ENCODE measurements around the gene DLEC1. TPM values are rescaled to one million over a fixed set of nuclear protein-coding genes. Genes with fewer than 3 reads are reported as not detected.

Gene DLEC1
- total and polyA plus RNA-seq, 4 donors = 0.25 to 0.69 (median 0.42) TPM

DNA sequence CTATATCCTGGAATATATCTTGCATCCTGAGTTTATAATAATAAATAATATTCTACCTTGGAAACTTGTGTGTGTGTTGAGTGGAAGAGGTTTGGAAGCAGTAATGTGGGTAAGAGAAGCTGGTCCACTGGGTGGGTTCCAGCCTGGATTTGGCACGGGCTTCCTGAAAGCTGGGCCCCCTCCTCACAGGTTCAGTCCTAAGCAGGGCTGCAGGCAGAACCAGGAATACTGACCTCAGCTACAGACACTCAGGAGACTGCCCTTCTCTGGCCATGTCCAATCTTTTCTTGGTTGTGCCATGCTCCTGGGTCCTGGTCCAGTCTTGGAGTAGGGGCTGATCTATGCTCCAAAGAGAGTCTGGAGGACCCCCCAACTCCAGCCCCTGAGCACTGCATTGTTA lies 104.0 kb downstream of the DLEC1 start:
- Histone ChIP-seq H3K27me3 (ENCODE audit: control insufficient read depth in 1 of 2, insufficient read depth in 2 of 2, low read length in 1 of 2) (no peaks in the 10 kb centered on the region), H3K27ac (ENCODE audit: low read depth in 1 of 2, low read length in 2 of 2) (no peak overlapping the region), H3K9me3 (ENCODE audit: control insufficient read depth, low read length) (peaks cover 3% of the 10 kb centered on the region), H3K4me3 (ENCODE audit: low read length in 2 of 2) (no peak overlapping the region), H3K36me3 (ENCODE audit: control insufficient read depth in 1 of 2, insufficient read depth in 2 of 2, low read length in 1 of 2) (peaks cover 0 to 2% of the 10 kb centered on the region in 2 donors), H3K4me1 (ENCODE audit: control insufficient read depth in 1 of 2, insufficient read depth in 2 of 2, low read length in 2 of 2) (no peaks in the 10 kb centered on the region)
- intact Hi-C loops (cut with DNase I) = no loop called here
- DNase-seq (no peak), ATAC-seq (ENCODE audit: low FRiP score) (no peak)
- WGBS, 2 donors = 78 to 93% methylated on average over 1 of the region's 1 CpG

GRCh38 chr3:38143511-38143910 lies 104.5 kb downstream of the DLEC1 start:
- intact Hi-C loops (cut with DNase I) = no loop called here
- H3K27ac ChIP-seq (ENCODE audit: low read depth in 1 of 2, low read length in 2 of 2) = no peak overlapping the region
- 51 to 66% methylated on average over 2 to 3 of the region's 3 CpGs for WGBS, 2 donors
- H3K4me1 ChIP-seq (ENCODE audit: control insufficient read depth in 1 of 2, insufficient read depth in 2 of 2, low read length in 2 of 2) = no peaks in the 10 kb centered on the region
- no peak for ATAC-seq (ENCODE audit: low FRiP score)
- peaks cover 0 to 2% of the 10 kb centered on the region in 2 donors for H3K36me3 ChIP-seq (ENCODE audit: control insufficient read depth in 1 of 2, insufficient read depth in 2 of 2, low read length in 1 of 2)
- H3K4me3 ChIP-seq (ENCODE audit: low read length in 2 of 2) = no peak overlapping the region
- peaks cover 3% of the 10 kb centered on the region for H3K9me3 ChIP-seq (ENCODE audit: control insufficient read depth, low read length)
- H3K27me3 ChIP-seq (ENCODE audit: control insufficient read depth in 1 of 2, insufficient read depth in 2 of 2, low read length in 1 of 2) = no peaks in the 10 kb centered on the region
- DNase-seq = no peak

DNA sequence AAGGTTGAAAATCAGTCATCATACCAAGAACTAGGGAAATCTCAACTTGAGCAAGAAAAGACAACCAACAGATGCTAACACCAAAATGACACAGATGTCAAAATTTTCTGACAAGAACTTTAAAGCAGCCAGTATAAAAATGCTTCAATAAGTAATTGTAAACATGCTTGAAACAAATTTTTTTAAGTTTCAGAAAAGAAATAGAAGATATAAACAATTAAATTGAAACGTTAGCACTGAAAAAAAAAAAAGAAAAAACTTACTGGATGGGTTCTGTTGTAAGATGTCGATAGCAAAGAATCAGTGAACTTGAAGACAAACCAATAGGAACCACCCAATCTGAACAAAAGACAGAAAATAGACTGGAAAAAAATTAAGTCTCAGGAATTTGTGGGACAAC lies 107.5 kb downstream of the DLEC1 start:
- Histone ChIP-seq H3K4me3 (ENCODE audit: low read length in 2 of 2) (no peak overlapping the region), H3K4me1 (ENCODE audit: control insufficient read depth in 1 of 2, insufficient read depth in 2 of 2, low read length in 2 of 2) (no peaks in the 10 kb centered on the region), H3K36me3 (ENCODE audit: control insufficient read depth in 1 of 2, insufficient read depth in 2 of 2, low read length in 1 of 2) (peaks cover 0 to 2% of the 10 kb centered on the region in 2 donors), H3K9me3 (ENCODE audit: control insufficient read depth, low read length) (peaks cover 3% of the 10 kb centered on the region), H3K27ac (ENCODE audit: low read depth in 1 of 2, low read length in 2 of 2) (no peak overlapping the region), H3K27me3 (ENCODE audit: control insufficient read depth in 1 of 2, insufficient read depth in 2 of 2, low read length in 1 of 2) (no peaks in the 10 kb centered on the region)
- ATAC-seq (ENCODE audit: low FRiP score) (no peak), DNase-seq (no peak)
- WGBS, 2 donors = 82 to 88% methylated on average over 2 of the region's 2 CpGs
- intact Hi-C loops (cut with DNase I) = no loop called here

DNA sequence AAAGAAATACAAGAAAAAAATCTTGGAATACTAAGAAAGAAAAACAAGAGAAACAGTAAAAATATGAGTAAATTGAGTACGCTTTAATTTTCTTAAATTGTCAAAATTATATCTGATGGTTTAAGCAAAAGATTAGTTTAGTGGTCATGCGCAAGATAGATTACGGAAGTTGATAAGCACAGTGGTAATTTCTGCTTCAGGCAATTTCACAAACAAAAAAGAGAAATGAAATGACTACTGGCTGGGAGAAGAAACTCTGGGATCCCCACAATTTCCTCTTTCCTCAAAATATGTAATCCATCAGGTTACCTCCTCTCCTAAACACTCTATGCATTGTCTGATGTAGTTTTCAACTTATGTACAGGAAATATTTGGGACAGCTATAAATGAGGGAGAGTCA lies 108.4 kb downstream of the DLEC1 start:
- Histone ChIP-seq H3K4me3 (ENCODE audit: low read length in 2 of 2) (no peak overlapping the region), H3K36me3 (ENCODE audit: control insufficient read depth in 1 of 2, insufficient read depth in 2 of 2, low read length in 1 of 2) (no peaks in the 10 kb centered on the region), H3K27ac (ENCODE audit: low read depth in 1 of 2, low read length in 2 of 2) (no peak overlapping the region), H3K27me3 (ENCODE audit: control insufficient read depth in 1 of 2, insufficient read depth in 2 of 2, low read length in 1 of 2) (no peaks in the 10 kb centered on the region), H3K9me3 (ENCODE audit: control insufficient read depth, low read length) (peaks cover 3% of the 10 kb centered on the region), H3K4me1 (ENCODE audit: control insufficient read depth in 1 of 2, insufficient read depth in 2 of 2, low read length in 2 of 2) (no peaks in the 10 kb centered on the region)
- no peak for ATAC-seq (ENCODE audit: low FRiP score)
- intact Hi-C loops (cut with DNase I) = no loop called here
- DNase-seq = no peak
- 93 to 96% methylated on average over 3 of the region's 3 CpGs for WGBS, 2 donors

DNA sequence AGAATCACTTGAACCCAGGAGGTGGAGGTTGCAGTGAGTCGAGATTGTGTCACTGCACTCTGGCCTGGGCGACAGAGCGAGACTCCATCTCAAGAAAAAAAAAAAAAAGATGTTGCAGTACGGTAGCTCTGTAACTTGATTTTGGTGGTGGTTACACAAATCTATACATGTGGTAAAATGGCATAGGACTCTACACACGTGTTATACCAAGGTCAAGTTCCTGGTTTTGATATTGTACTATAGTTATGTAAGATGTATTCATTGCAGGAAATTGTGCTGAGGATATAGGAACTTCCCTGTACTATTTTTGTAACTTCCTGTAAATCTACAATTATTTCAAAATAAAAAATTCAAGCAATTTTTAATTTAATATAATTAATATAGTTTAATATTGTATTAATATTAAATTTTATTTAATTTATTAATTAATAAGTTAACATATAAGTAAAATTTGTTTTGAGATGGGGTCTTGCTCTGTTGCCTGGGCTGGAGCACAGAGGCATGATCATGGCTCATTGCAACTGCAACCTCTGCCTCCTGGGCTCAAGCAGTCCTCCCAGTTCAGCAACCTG lies 109.4 kb downstream of the DLEC1 start:
- Histone ChIP-seq H3K36me3 (ENCODE audit: control insufficient read depth in 1 of 2, insufficient read depth in 2 of 2, low read length in 1 of 2) (no peaks in the 10 kb centered on the region), H3K27me3 (ENCODE audit: control insufficient read depth in 1 of 2, insufficient read depth in 2 of 2, low read length in 1 of 2) (no peaks in the 10 kb centered on the region), H3K4me1 (ENCODE audit: control insufficient read depth in 1 of 2, insufficient read depth in 2 of 2, low read length in 2 of 2) (no peaks in the 10 kb centered on the region), H3K4me3 (ENCODE audit: low read length in 2 of 2) (no peak overlapping the region), H3K27ac (ENCODE audit: low read depth in 1 of 2, low read length in 2 of 2) (no peak overlapping the region), H3K9me3 (ENCODE audit: control insufficient read depth, low read length) (peaks cover 3% of the 10 kb centered on the region)
- DNase-seq = no peak
- ATAC-seq (ENCODE audit: low FRiP score) = no peak
- 78 to 80% methylated on average over 5 of the region's 5 CpGs for WGBS, 2 donors
- intact Hi-C loops (cut with DNase I) = no loop called here

- ATAC-seq (ENCODE audit: low FRiP score) = no peak
Observed at GRCh38 chr3:38149708-38150107, 110.7 kb downstream of the DLEC1 start.

GRCh38 chr3:38150780-38151528 lies 111.9 kb downstream of the DLEC1 start:
- WGBS, 2 donors = 69 to 73% methylated on average over 3 of the region's 3 CpGs
- H3K4me3 ChIP-seq (ENCODE audit: low read length in 2 of 2) = no peak overlapping the region
- no peaks in the 10 kb centered on the region for H3K4me1 ChIP-seq (ENCODE audit: control insufficient read depth in 1 of 2, insufficient read depth in 2 of 2, low read length in 2 of 2)
- no peak for ATAC-seq (ENCODE audit: low FRiP score)
- H3K36me3 ChIP-seq (ENCODE audit: control insufficient read depth in 1 of 2, insufficient read depth in 2 of 2, low read length in 1 of 2) = no peaks in the 10 kb centered on the region
- H3K9me3 ChIP-seq (ENCODE audit: control insufficient read depth, low read length) = peaks cover 3% of the 10 kb centered on the region
- H3K27ac ChIP-seq (ENCODE audit: low read depth in 1 of 2, low read length in 2 of 2) = no peak overlapping the region
- DNase-seq = no peak
- intact Hi-C loops (cut with DNase I) = no loop called here
- H3K27me3 ChIP-seq (ENCODE audit: control insufficient read depth in 1 of 2, insufficient read depth in 2 of 2, low read length in 1 of 2) = no peaks in the 10 kb centered on the region

More at GRCh38 chr3:38149708-38150107, 110.7 kb downstream of the DLEC1 start:
- intact Hi-C loops (cut with DNase I) = no loop called here
- Histone ChIP-seq H3K36me3 (ENCODE audit: control insufficient read depth in 1 of 2, insufficient read depth in 2 of 2, low read length in 1 of 2) (no peaks in the 10 kb centered on the region), H3K27ac (ENCODE audit: low read depth in 1 of 2, low read length in 2 of 2) (no peak overlapping the region), H3K27me3 (ENCODE audit: control insufficient read depth in 1 of 2, insufficient read depth in 2 of 2, low read length in 1 of 2) (no peaks in the 10 kb centered on the region), H3K4me1 (ENCODE audit: control insufficient read depth in 1 of 2, insufficient read depth in 2 of 2, low read length in 2 of 2) (no peaks in the 10 kb centered on the region), H3K4me3 (ENCODE audit: low read length in 2 of 2) (no peak overlapping the region), H3K9me3 (ENCODE audit: control insufficient read depth, low read length) (peaks cover 3% of the 10 kb centered on the region)
- 68 to 89% methylated on average over 3 of the region's 3 CpGs for WGBS, 2 donors
- DNase-seq = no peak

- H3K27ac ChIP-seq (ENCODE audit: low read depth in 1 of 2, low read length in 2 of 2) = no peak overlapping the region
- H3K4me3 ChIP-seq (ENCODE audit: low read length in 2 of 2) = no peak overlapping the region
- no peaks in the 10 kb centered on the region for H3K27me3 ChIP-seq (ENCODE audit: control insufficient read depth in 1 of 2, insufficient read depth in 2 of 2, low read length in 1 of 2)
- no peaks in the 10 kb centered on the region for H3K36me3 ChIP-seq (ENCODE audit: control insufficient read depth in 1 of 2, insufficient read depth in 2 of 2, low read length in 1 of 2)
- intact Hi-C loops (cut with DNase I) = no loop called here
- 94 to 96% methylated on average over 3 of the region's 3 CpGs for whole genome bisulfite sequencing, 2 donors
- no peaks in the 10 kb centered on the region for H3K9me3 ChIP-seq (ENCODE audit: control insufficient read depth, low read length)
- no peaks in the 10 kb centered on the region for H3K4me1 ChIP-seq (ENCODE audit: control insufficient read depth in 1 of 2, insufficient read depth in 2 of 2, low read length in 2 of 2)
- DNase-seq = no peak
- no peak for ATAC-seq (ENCODE audit: low FRiP score)
Observed at GRCh38 chr3:38151667-38152265, 112.8 kb downstream of the DLEC1 start.

GRCh38 chr3:38152609-38153008 lies 113.6 kb downstream of the DLEC1 start:
- intact Hi-C loops (cut with DNase I) = no loop called here
- no peak for ATAC-seq (ENCODE audit: low FRiP score)
- Histone ChIP-seq H3K27ac (ENCODE audit: low read depth in 1 of 2, low read length in 2 of 2) (no peak overlapping the region), H3K27me3 (ENCODE audit: control insufficient read depth in 1 of 2, insufficient read depth in 2 of 2, low read length in 1 of 2) (no peaks in the 10 kb centered on the region), H3K4me1 (ENCODE audit: control insufficient read depth in 1 of 2, insufficient read depth in 2 of 2, low read length in 2 of 2) (no peaks in the 10 kb centered on the region), H3K36me3 (ENCODE audit: control insufficient read depth in 1 of 2, insufficient read depth in 2 of 2, low read length in 1 of 2) (no peaks in the 10 kb centered on the region), H3K9me3 (ENCODE audit: control insufficient read depth, low read length) (no peaks in the 10 kb centered on the region), H3K4me3 (ENCODE audit: low read length in 2 of 2) (no peak overlapping the region)
- WGBS, 2 donors = 93 to 96% methylated on average over 2 of the region's 2 CpGs
- no peak for DNase-seq

Measured in aorta (tissue), 5 donors.